ENCODE data around the gene NDOR1.
A peak's percentile ranks its signal among the peaks of the same experiment; 100 is the strongest.

The NDOR1 gene

DNA sequence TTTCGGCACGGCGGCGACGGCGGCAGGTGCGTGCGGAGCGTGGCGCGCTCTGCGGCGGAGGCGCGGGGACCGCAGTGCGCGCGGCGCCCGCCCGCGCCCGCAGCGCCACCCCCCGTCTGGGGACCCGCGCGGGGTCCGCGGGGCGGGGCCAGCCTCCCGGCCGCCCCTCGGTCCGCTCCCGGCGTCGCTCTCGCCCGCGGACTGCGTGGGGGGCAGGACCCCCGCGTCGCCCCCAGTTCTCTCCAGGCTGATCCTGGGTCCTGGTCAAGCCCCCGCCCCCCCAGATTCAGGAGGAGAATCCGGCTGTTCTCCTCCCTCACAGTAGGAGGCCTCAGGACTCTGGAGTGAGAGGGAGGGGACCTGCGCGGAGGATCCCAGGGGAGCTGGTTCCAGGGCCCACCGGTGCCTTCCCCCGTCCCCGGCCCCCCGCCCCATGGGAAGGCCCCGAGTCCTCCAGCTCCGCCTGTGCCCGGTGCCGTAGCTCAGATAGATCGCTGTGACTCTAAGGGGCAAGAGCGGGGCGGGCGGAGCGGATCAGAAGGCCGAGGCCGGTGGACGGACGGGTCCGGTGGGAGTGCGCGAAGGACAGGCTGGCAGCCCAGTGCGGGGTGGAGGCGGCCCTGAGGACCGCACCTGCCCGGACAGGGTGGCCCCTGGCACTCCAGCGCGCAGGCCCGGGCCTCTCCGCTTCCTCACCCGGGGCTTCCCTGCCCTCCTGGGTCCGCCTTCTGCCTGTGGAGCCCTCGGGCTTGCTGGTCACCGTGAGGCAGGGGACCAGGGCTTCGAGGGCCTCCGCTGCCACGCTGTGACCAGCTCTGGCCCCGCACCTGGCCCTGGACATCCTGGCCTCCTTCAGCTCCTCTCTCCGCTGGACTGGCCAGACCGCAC is 16.9 kb downstream of the NDOR1 start, which contains the start of gene RNF208:
RNF208 (minus strand) TSS at position 51 of the 888 bp plus-strand sequence. CDS start 1,028 bp downstream, outside the sequence.
- Histone ChIP-seq H3K9ac (ENCODE audit: low read length) (peak within 1 kb of the TSS; percentile 54; the same call in 1 of the 2 replicates), H3K4me1 (ENCODE audit: insufficient read depth, low read length, severe bottlenecking) (peaks cover 18% of the 10 kb centered on the region), H3K9me3 (ENCODE audit: low read length) (no peaks in the 10 kb centered on the region), H3K79me2 (ENCODE audit: insufficient read depth, low read length) (no peaks in the 10 kb centered on the region), H3K27me3 (ENCODE audit: insufficient read depth, low read length) (no peaks in the 10 kb centered on the region), H2AFZ (ENCODE audit: low read length) (no peak within 1 kb of the TSS), H4K20me1 (ENCODE audit: insufficient read depth, low read length) (no peaks in the 10 kb centered on the region), H3K9me2 (ENCODE audit: low read depth, low read length) (no peaks in the 10 kb centered on the region), H3K4me2 (ENCODE audit: low read length) (peak within 1 kb of the TSS; percentile 73), H3K4me3 (ENCODE audit: low read depth, low read length, poor library complexity, severe bottlenecking) (peak within 1 kb of the TSS; percentile 81), H3K36me3 (ENCODE audit: insufficient read depth, low read length) (peaks cover 6% of the 10 kb centered on the region; the same call in 1 of the 2 replicates), H3K27ac (ENCODE audit: low read depth, low read length, poor library complexity, severe bottlenecking) (no peak within 1 kb of the TSS), H3F3A (ENCODE audit: insufficient read depth, low read length) (no peaks in the 10 kb centered on the region)
- TF ChIP-seq EZH2 (IDR thresholded peaks at IDR 0.05; ENCODE audit: borderline replicate concordance, low read length): no peak
- TF ChIP-seq, protein P1, sequence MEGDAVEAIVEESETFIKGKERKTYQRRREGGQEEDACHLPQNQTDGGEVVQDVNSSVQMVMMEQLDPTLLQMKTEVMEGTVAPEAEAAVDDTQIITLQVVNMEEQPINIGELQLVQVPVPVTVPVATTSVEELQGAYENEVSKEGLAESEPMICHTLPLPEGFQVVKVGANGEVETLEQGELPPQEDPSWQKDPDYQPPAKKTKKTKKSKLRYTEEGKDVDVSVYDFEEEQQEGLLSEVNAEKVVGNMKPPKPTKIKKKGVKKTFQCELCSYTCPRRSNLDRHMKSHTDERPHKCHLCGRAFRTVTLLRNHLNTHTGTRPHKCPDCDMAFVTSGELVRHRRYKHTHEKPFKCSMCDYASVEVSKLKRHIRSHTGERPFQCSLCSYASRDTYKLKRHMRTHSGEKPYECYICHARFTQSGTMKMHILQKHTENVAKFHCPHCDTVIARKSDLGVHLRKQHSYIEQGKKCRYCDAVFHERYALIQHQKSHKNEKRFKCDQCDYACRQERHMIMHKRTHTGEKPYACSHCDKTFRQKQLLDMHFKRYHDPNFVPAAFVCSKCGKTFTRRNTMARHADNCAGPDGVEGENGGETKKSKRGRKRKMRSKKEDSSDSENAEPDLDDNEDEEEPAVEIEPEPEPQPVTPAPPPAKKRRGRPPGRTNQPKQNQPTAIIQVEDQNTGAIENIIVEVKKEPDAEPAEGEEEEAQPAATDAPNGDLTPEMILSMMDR (IDR thresholded peaks at IDR 0.05; ENCODE audit: low read length): no peak

DNA sequence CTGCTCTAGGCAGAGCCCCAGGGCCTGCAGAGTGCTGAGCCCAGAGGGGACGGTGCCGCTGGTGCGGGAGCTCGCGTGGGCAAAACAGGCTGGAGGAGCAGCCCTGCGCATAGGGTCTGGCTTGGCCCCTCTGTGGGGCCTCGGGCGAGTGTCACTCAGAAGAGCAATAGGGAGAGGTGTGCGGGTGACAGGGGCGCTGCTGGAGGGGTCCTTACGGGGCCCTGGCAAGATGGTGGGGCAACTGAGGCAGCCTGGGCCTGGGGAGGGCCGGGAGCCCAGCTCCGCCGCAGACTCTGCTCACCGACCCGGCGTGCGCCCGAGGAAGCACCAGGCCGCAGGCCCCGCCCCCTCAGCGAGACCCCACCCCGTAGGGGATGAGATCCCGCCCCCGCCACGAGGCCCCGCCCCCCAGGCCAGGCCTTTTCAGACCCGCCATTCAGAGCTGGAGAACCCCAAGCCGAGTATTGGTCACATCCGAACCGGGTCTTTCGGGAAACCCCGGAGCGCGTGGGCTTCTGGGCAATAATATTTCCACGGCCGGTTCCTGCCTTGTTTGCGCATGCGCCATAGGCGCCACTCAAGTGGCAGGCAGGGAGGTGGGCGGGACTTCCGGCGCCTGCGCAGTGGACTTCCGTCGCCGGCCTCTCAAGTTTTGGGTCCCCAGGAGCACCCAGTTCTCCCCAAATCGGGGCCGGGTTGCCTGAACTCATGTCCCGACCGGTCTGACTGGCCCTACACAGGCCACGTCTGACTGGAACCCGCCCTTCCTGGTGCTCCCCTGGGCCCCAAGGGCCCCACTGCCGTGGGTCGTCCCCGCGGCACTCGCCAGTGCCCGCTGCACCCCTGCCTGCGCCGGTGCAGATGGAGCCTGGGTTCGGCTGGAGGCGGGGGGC is 17.8 kb downstream of the NDOR1 start:
- H3K27ac ChIP-seq (ENCODE audit: low read depth, low read length, poor library complexity, severe bottlenecking): no peak overlapping the region
- no peaks in the 10 kb centered on the region for H3F3A ChIP-seq (ENCODE audit: insufficient read depth, low read length)

More for the DNA sequence above, 17.8 kb downstream of the NDOR1 start:
- Histone ChIP-seq H3K27me3 (ENCODE audit: insufficient read depth, low read length) (peaks cover 2% of the 10 kb centered on the region; the same call in 1 of the 2 replicates), H3K9me2 (ENCODE audit: low read depth, low read length) (no peaks in the 10 kb centered on the region), H3K79me2 (ENCODE audit: insufficient read depth, low read length) (no peaks in the 10 kb centered on the region), H3K4me1 (ENCODE audit: insufficient read depth, low read length, severe bottlenecking) (peaks cover 17% of the 10 kb centered on the region), H3K36me3 (ENCODE audit: insufficient read depth, low read length) (peaks cover 6% of the 10 kb centered on the region; the same call in 1 of the 2 replicates), H2AFZ (ENCODE audit: low read length) (no peak overlapping the region), H3K9ac (ENCODE audit: low read length) (peak overlapping the region; percentile 91), H3K4me3 (ENCODE audit: low read depth, low read length, poor library complexity, severe bottlenecking) (peak overlapping the region; percentile 81), H4K20me1 (ENCODE audit: insufficient read depth, low read length) (no peaks in the 10 kb centered on the region), H3K4me2 (ENCODE audit: low read length) (peak overlapping the region; percentile 84), H3K9me3 (ENCODE audit: low read length) (no peaks in the 10 kb centered on the region)
- TF ChIP-seq EZH2 (IDR thresholded peaks at IDR 0.05; ENCODE audit: borderline replicate concordance, low read length): no peak
- TF ChIP-seq, protein P1 (IDR thresholded peaks at IDR 0.05; ENCODE audit: low read length): no peak

All from OCI-LY1 (cell line).